ENCODE measurements around the gene PDE6A. TPM values are rescaled to one million over a fixed set of nuclear protein-coding genes. Genes with fewer than 3 reads are reported as not detected.
A peak's percentile ranks its signal among the peaks of the same experiment; 100 is the strongest.

PDE6A gene
- total and polyA plus RNA-seq, 9 of the 15 experiments (the other 6 are each of a cell fraction or from before 2014, with no cell fraction given) = 0.01 to 0.04 (median 0.01) TPM; not detected in 6

DNA sequence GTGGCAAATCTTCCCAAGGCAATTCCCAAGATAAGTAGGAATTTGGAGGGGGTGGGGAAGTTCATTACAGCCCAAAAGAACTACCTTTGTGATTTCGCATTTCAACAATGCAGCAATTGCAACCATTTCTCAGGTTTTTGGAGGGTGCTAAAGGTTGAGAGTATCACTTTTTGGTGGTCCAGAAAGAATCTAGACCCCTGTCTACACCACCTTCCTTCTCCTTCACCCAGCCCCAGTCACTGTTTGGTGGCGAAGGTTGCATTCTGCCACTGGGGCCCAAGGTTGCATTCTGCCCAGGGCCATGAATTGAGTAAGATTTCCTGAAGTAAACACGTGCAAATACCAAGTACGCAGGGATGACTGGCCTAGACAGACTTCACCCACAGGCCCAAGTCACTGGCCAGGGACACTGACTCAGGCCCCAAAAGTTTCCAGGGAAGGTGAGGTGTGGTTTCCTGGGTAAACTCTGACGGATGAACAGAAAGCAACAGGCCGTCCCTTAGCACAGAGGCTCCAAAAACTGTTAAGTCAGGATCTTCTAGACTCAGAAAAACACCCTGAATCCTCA lies 5.7 kb downstream of the PDE6A start (continued):
- peak; percentile 46; the same call in 1 of the 2 replicates for TF ChIP-seq ZBTB17 (CRISPR knock-in tag; IDR thresholded peaks at IDR 0.05)
- TF ChIP-seq ZNF165 (CRISPR knock-in tag; IDR thresholded peaks at IDR 0.05; ENCODE audit: borderline replicate concordance) = peak; percentile 10; the same call in 1 of the 2 replicates
- TF ChIP-seq CXXC5 (CRISPR knock-in tag; IDR thresholded peaks at IDR 0.05) = peak; percentile 63; the same call in 1 of the 2 replicates
- TF ChIP-seq ZNF79 (CRISPR knock-in tag; IDR thresholded peaks at IDR 0.05; ENCODE audit: low read depth) = peak; percentile 44; the same call in 1 of the 2 replicates
- TF ChIP-seq DACH1 (IDR thresholded peaks at IDR 0.05; ENCODE audit: partially characterized antibody) = no peak
- TF ChIP-seq IFI16 (CRISPR knock-in tag; IDR thresholded peaks at IDR 0.05) = peak; percentile 58; the same call in 1 of the 2 replicates
- TF ChIP-seq PURB (CRISPR knock-in tag; IDR thresholded peaks at IDR 0.05; ENCODE audit: low read depth) = no peak
- TF ChIP-seq ARHGAP35 (IDR thresholded peaks at IDR 0.05; ENCODE audit: partially characterized antibody) = no peak
- no peak for TF ChIP-seq SMC3 (conservative IDR thresholded peaks at IDR 0.05; ENCODE audit: insufficient read depth, low read depth, low read length)
- TF ChIP-seq CTBP1 (IDR thresholded peaks at IDR 0.05; ENCODE audit: borderline replicate concordance) = no peak
- no peak for TF ChIP-seq ZNF696 (CRISPR knock-in tag; conservative IDR thresholded peaks at IDR 0.05)
- 0 out of 2 replicates have a peak, but pooled peaks have one; percentile 23 for TF ChIP-seq KLF6 (CRISPR knock-in tag; IDR thresholded peaks at IDR 0.05; ENCODE audit: borderline replicate concordance)
- no peak for TF ChIP-seq TFAM (CRISPR knock-in tag; conservative IDR thresholded peaks at IDR 0.05)

DNA sequence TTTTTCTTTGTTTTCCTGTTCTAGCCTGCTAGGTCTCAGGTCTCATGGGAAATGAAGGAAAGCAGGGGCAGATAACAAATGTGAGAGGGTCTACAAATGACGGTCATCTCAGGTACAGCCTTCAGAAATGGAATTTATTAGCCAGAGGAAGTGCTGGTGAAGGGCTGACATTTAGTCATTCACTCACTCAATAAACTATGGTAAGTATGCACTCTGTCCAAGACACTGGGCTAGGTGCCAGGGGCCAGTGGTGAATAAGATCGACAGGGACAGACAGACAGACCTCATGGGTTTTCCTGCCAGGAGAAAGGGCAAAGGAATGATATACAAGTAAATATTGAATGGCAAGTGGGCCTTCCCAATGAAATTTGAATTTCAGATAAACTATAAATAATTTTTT lies 6.3 kb downstream of the PDE6A start:
- 19% methylated on average over 2 of the region's 2 CpGs for WGBS (ENCODE audit: insufficient coverage, low coverage, missing lambda C conversion rate)
- in situ Hi-C loops (cut with MboI) = no loop called here
- peak in 1 of 4 experiments; percentile 48 for DNase-seq (ENCODE audit: extremely low read depth in 1 of 4, low spot score in 3 of 4)
- Histone ChIP-seq H3K79me2 (ENCODE audit: control insufficient read depth, insufficient read depth, low read length) (no peaks in the 10 kb centered on the region), H3K4me3 (no peak overlapping the region), H3K27ac (ENCODE audit: extremely low read depth, low read depth, low read length) (peak overlapping the region; percentile 88), H3K36me3 (ENCODE audit: control insufficient read depth, insufficient read depth, low read length) (no peaks in the 10 kb centered on the region; the same call in 1 of the 3 replicates), H2AFZ (ENCODE audit: low read depth, low read length) (peak overlapping the region; percentile 97), H3K4me1 (replicated peaks in 1 of 2; ENCODE audit: control insufficient read depth in 2 of 2, insufficient read depth in 2 of 2, low read length in 2 of 2) (peaks cover 24 to 55% of the 10 kb centered on the region in 2 experiments), H3K4me2 (ENCODE audit: insufficient read depth, low read length) (no peak overlapping the region), H3K9ac (ENCODE audit: insufficient read depth in 1 of 2, low read depth in 2 of 2, low read length in 2 of 2) (0 out of 4 replicates have a peak overlapping the region, but pooled peaks of 1 of the 2 experiments have one; percentile 3), H4K20me1 (replicated peaks; ENCODE audit: control insufficient read depth, insufficient read depth, low read length) (no peaks in the 10 kb centered on the region), H3K9me1 (ENCODE audit: control insufficient read depth, insufficient read depth, low read length) (no peaks in the 10 kb centered on the region), H3K9me3 (replicated peaks; ENCODE audit: control insufficient read depth, insufficient read depth, low read depth, low read length) (no peaks in the 10 kb centered on the region), H3K27me3 (ENCODE audit: control insufficient read depth in 2 of 2, insufficient read depth in 2 of 2, low read length in 2 of 2) (no peaks in the 10 kb centered on the region)
- ChIA-PET POLR2A (no interaction called here), CTCF (ENCODE audit: low intra/inter-chr PET ratio) (no interaction called here)
- TF ChIP-seq EZH2 (IDR thresholded peaks at IDR 0.05; ENCODE audit: borderline replicate concordance, low read depth, low read length) (no peak), NFE2L1 (tag; IDR thresholded peaks at IDR 0.05; ENCODE audit: borderline replicate concordance, low read depth) (no peak), NFIC (IDR thresholded peaks at IDR 0.05) (peak; percentile 66), RFX1 (IDR thresholded peaks at IDR 0.05) (no peak)
- TF ChIP-seq, protein P1, sequence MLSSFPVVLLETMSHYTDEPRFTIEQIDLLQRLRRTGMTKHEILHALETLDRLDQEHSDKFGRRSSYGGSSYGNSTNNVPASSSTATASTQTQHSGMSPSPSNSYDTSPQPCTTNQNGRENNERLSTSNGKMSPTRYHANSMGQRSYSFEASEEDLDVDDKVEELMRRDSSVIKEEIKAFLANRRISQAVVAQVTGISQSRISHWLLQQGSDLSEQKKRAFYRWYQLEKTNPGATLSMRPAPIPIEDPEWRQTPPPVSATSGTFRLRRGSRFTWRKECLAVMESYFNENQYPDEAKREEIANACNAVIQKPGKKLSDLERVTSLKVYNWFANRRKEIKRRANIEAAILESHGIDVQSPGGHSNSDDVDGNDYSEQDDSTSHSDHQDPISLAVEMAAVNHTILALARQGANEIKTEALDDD (IDR thresholded peaks at IDR 0.05) = peak; percentile 34; the same call in 1 of the 2 replicates
- BruUV-seq (replicated peaks) = no TSS peak
- ATAC-seq = no peak
- no peak for FAIRE-seq
- intact Hi-C loops (cut with micrococcal nuclease) = no loop called here
